ENCODE data around the gene CABP5.

Gene CABP5

DNA sequence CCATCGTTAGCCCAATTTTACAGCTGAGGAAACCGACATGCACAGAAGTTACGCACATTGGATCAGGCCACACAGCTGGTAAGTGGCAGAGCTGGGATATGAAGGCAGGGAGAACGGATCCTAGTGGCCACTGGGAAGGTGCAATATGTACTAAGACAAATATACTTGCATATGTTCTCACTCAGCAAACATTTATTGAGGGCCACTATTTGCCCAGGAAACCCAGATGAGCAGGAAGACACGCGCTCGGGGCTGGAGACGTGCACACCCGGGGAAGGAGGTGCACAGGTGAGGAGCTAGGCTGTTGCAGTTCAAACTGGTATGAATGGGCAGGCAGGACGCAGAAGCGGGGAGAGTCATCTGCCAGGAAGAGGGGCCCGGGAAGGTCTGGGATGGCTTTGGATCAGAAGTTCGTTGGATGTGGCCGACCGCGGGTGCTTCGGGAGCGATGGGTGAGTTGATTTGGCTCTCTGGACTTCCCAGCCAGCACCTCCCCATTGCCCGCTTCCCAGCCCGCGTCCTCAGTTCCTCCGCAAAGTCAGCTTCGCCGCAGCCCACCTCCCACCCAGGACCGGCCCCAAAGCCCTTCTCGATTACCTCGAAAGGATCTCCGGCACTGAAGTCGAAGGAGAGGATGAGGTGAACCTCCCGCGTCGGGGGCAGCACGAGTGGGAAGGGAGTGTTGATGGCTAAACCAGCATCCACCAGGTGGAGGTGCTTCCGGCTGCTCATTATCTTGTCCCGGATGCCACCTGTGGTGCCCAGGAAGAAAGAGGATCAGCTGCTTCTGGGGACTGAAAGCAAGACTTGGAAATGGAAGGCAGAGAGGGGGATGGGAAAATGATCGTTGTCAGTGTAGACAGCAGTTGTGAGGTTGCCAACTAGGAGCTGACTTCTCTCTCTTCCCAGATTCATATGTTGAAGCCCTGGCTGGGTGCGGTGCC lies 17.8 kb upstream of the CABP5 start:
- Histone ChIP-seq H3K4me3 (ENCODE audit: low read depth, low read length) (no peak overlapping the region), H3K27me3 (ENCODE audit: insufficient read depth, low read length) (no peaks in the 10 kb centered on the region), H3K79me2 (ENCODE audit: control insufficient read depth, insufficient read depth, low read length, unreplicated experiment) (no peaks in the 10 kb centered on the region), H3K36me3 (ENCODE audit: insufficient read depth, low read length) (no peaks in the 10 kb centered on the region), H2AFZ (ENCODE audit: low read length, unreplicated experiment) (no peak overlapping the region), H3K4me1 (ENCODE audit: control insufficient read depth, insufficient read depth, low read length, unreplicated experiment) (no peaks in the 10 kb centered on the region), H3K27ac (ENCODE audit: low read depth, low read length) (no peak overlapping the region)

DNA sequence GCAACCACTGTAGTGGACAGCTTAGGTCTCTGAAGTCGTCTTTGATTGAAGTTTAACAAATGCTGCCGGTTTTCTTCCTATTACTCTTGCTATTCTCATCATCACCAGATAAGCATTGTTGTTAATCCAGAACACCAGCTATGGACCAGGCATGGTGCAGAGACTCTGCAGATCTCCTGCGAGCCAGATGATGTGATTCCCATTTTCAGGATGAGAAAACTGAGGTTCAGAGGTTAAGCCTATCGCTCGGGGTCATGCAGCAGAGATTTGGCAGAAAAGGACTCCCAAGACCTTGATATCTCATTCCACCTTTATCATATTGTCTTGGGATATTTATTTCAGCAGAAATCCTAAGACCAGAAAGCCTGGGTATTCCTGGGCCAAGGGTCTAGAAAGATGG lies 16.5 kb upstream of the CABP5 start:
- Histone ChIP-seq H3K4me1 (ENCODE audit: control insufficient read depth, insufficient read depth, low read length, unreplicated experiment) (no peaks in the 10 kb centered on the region), H3K27me3 (ENCODE audit: insufficient read depth, low read length) (no peaks in the 10 kb centered on the region), H3K27ac (ENCODE audit: low read depth, low read length) (no peak overlapping the region)

DNA sequence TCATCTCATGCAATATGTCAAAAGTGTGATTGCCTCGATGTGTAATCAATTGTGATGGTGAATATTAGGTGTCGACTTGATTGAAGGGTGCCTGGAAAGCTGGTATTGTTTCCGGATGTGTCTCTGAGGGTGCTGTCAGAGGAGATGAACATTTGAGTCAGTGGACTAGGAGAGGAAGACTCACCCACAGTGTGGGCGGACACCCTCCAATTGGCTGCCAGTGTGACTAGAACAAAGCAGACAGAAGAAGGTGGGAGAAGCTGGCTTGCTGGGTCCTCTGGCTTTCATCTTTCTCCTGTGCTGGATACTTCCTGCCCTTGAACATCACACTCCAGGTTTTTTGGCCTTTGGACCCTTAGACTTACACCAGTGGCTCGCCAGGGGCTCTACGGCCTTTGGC lies 15.5 kb upstream of the CABP5 start:
- no peaks in the 10 kb centered on the region for H3K27me3 ChIP-seq (ENCODE audit: insufficient read depth, low read length)
- H3K4me1 ChIP-seq (ENCODE audit: control insufficient read depth, insufficient read depth, low read length, unreplicated experiment): no peaks in the 10 kb centered on the region

More for the DNA sequence above, 16.5 kb upstream of the CABP5 start:
- Histone ChIP-seq H3K36me3 (ENCODE audit: insufficient read depth, low read length) (no peaks in the 10 kb centered on the region), H2AFZ (ENCODE audit: low read length, unreplicated experiment) (no peak overlapping the region), H3K79me2 (ENCODE audit: control insufficient read depth, insufficient read depth, low read length, unreplicated experiment) (no peaks in the 10 kb centered on the region), H3K4me3 (ENCODE audit: low read depth, low read length) (no peak overlapping the region)

DNA sequence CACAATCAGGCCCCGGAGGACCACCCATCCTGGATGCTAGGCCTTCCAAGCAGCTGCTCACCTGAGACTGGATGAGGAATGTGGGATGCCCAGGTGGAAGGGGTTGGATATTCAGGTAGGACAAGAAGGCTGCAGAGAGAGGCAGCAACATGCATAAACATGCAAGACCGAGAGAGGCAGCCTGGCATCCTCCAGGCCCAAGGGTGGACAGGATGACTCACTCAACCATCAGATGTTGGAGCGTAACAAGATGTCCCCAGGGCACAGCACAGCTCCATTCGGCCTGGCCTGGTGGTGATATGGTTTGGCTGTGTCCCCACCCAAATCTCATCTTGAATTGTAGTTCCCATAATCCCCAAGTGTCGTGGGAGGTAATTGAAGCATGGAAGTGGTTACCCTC lies 10.0 kb upstream of the CABP5 start:
- no peak overlapping the region for H3K4me3 ChIP-seq (ENCODE audit: low read depth, low read length)
- no peaks in the 10 kb centered on the region for H3K79me2 ChIP-seq (ENCODE audit: control insufficient read depth, insufficient read depth, low read length, unreplicated experiment)
- H3K27ac ChIP-seq (ENCODE audit: low read depth, low read length): no peak overlapping the region
- H2AFZ ChIP-seq (ENCODE audit: low read length, unreplicated experiment): no peak overlapping the region
- no peaks in the 10 kb centered on the region for H3K4me1 ChIP-seq (ENCODE audit: control insufficient read depth, insufficient read depth, low read length, unreplicated experiment)
- no peaks in the 10 kb centered on the region for H3K36me3 ChIP-seq (ENCODE audit: insufficient read depth, low read length)
- no peaks in the 10 kb centered on the region for H3K27me3 ChIP-seq (ENCODE audit: insufficient read depth, low read length)

More for the DNA sequence above, 15.5 kb upstream of the CABP5 start:
- Histone ChIP-seq H3K4me3 (ENCODE audit: low read depth, low read length) (no peak overlapping the region), H3K36me3 (ENCODE audit: insufficient read depth, low read length) (no peaks in the 10 kb centered on the region), H3K27ac (ENCODE audit: low read depth, low read length) (no peak overlapping the region), H3K79me2 (ENCODE audit: control insufficient read depth, insufficient read depth, low read length, unreplicated experiment) (no peaks in the 10 kb centered on the region), H2AFZ (ENCODE audit: low read length, unreplicated experiment) (no peak overlapping the region)

DNA sequence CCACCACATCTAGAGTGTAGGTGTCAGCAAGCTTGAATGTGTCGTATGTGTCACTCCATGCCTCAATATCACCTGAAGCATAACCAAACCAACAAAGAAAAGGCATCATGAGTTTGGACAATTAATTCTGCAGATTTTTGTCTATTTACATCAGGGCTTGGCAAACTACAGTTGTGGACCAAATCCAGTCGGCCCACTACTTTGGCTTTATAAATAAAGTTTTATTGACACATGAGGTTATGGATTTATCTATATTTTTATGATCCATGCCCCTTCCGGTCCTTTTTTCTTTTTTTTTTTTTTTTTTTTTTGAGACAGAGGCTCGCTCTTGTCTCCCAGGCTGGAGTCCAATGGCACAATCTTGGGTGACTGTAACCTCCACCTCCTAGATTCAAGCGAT lies 9.2 kb upstream of the CABP5 start:
- no peak overlapping the region for H3K4me3 ChIP-seq (ENCODE audit: low read depth, low read length)
- H2AFZ ChIP-seq (ENCODE audit: low read length, unreplicated experiment): no peak overlapping the region
- H3K79me2 ChIP-seq (ENCODE audit: control insufficient read depth, insufficient read depth, low read length, unreplicated experiment): no peaks in the 10 kb centered on the region
- no peaks in the 10 kb centered on the region for H3K4me1 ChIP-seq (ENCODE audit: control insufficient read depth, insufficient read depth, low read length, unreplicated experiment)
- no peaks in the 10 kb centered on the region for H3K27me3 ChIP-seq (ENCODE audit: insufficient read depth, low read length)
- H3K36me3 ChIP-seq (ENCODE audit: insufficient read depth, low read length): no peaks in the 10 kb centered on the region
- H3K27ac ChIP-seq (ENCODE audit: low read depth, low read length): no peak overlapping the region

DNA sequence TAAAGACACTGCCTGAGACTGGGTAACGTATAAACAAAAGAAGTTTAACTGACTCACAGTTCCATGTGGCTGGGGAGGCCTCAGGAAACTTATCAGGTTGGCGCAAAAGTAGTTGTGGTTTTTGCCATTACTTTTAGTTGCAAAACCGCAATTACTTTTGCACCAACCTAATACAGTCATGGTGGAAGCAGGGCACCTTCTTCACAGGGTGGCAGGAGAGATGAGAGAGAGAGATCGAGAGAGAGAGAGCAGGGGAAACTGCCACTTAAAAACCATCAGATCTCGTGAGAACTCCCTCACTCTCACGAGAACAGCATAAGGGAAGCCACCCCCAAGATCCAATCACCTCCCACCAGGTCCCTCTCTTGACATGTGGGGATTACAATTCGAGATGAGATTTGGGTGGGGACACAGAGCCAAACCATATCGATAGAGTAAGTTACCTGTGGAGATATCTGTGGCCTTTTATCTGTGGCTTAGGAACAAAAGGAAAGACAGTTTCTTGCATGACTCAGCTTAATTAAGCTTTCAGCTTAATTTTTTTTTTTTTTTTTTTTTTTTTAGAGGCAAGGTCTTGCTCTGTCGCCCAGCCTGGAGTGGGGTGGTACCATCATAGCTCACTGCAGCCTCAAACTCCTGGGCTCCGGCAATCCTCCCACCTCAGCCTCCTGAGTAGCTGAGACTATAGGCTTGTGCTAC lies 7.6 kb upstream of the CABP5 start:
- no peaks in the 10 kb centered on the region for H3K79me2 ChIP-seq (ENCODE audit: control insufficient read depth, insufficient read depth, low read length, unreplicated experiment)
- H3K27me3 ChIP-seq (ENCODE audit: insufficient read depth, low read length): no peaks in the 10 kb centered on the region
- no peak overlapping the region for H2AFZ ChIP-seq (ENCODE audit: low read length, unreplicated experiment)

DNA sequence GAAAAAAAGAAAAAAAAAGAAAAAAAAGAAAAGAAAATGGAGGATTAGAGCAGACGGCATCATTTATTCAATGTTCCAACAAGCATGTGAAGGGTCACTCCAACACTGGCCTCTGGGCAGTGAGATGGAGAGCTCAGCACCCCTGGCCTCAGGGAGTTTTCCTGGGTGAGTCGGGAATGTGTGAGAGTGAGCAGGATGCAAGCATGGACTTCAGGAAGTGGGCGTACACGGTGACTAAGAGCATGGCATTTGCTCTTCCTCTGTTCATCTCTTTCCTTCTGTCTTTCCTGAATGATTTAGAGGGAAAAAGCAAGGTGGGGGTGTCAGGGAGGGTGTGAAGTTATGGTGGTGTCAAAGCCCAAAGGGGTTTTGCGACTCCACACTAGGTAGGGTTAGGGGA lies 682 bp upstream of the CABP5 start:
- no peak overlapping the region for H3K4me3 ChIP-seq (ENCODE audit: low read depth, low read length)
- 0 out of 2 replicates have a peak, but pooled peaks cover 5% of the 10 kb centered on the region for H3K27me3 ChIP-seq (ENCODE audit: insufficient read depth, low read length)
- H3K36me3 ChIP-seq (ENCODE audit: insufficient read depth, low read length): no peaks in the 10 kb centered on the region
- H2AFZ ChIP-seq (ENCODE audit: low read length, unreplicated experiment): no peak overlapping the region
- no peaks in the 10 kb centered on the region for H3K79me2 ChIP-seq (ENCODE audit: control insufficient read depth, insufficient read depth, low read length, unreplicated experiment)
- no peak overlapping the region for H3K27ac ChIP-seq (ENCODE audit: low read depth, low read length)
- H3K4me1 ChIP-seq (ENCODE audit: control insufficient read depth, insufficient read depth, low read length, unreplicated experiment): no peaks in the 10 kb centered on the region

More for the DNA sequence above, 7.6 kb upstream of the CABP5 start:
- no peak overlapping the region for H3K4me3 ChIP-seq (ENCODE audit: low read depth, low read length)
- H3K4me1 ChIP-seq (ENCODE audit: control insufficient read depth, insufficient read depth, low read length, unreplicated experiment): no peaks in the 10 kb centered on the region
- H3K36me3 ChIP-seq (ENCODE audit: insufficient read depth, low read length): no peaks in the 10 kb centered on the region
- no peak overlapping the region for H3K27ac ChIP-seq (ENCODE audit: low read depth, low read length)

DNA sequence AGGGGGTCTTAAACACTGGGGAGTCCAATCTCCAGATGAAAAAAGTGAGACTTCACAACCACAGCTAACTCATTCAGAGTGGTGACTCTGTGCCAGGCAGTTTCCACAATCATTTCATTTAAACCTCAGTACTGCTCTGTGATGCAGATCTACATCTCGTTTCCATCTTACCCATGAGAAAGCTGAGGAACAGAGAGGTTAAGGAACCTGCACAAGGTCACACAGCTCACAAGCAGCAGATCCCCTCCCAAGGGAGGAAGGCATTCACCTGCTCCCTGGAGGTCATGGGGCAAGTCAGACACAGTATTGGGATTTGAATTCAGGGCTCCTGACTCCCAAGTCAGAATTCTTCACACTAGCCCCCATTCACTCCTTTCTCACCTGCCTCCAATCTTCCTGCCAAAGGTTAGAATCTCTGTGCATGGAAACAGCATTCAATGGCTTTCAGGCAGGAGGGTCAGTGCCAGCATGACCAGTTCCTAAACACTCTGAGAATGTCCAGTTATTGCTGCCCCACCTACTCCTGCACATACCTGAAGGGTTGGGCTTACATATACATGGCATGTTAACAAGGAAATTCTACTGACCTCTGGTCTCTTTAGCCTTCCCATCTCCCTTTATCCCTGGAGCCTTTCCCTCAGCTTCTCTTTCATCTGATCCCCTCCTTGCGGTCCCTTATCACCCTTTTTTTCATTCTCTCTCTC lies 1.9 kb downstream of the CABP5 start:
- Histone ChIP-seq H2AFZ (ENCODE audit: low read length, unreplicated experiment) (no peak overlapping the region), H3K4me3 (ENCODE audit: low read depth, low read length) (no peak overlapping the region), H3K27me3 (ENCODE audit: insufficient read depth, low read length) (0 out of 2 replicates have a peak, but pooled peaks cover 5% of the 10 kb centered on the region), H3K79me2 (ENCODE audit: control insufficient read depth, insufficient read depth, low read length, unreplicated experiment) (no peaks in the 10 kb centered on the region), H3K36me3 (ENCODE audit: insufficient read depth, low read length) (no peaks in the 10 kb centered on the region), H3K27ac (ENCODE audit: low read depth, low read length) (no peak overlapping the region), H3K4me1 (ENCODE audit: control insufficient read depth, insufficient read depth, low read length, unreplicated experiment) (no peaks in the 10 kb centered on the region)

DNA sequence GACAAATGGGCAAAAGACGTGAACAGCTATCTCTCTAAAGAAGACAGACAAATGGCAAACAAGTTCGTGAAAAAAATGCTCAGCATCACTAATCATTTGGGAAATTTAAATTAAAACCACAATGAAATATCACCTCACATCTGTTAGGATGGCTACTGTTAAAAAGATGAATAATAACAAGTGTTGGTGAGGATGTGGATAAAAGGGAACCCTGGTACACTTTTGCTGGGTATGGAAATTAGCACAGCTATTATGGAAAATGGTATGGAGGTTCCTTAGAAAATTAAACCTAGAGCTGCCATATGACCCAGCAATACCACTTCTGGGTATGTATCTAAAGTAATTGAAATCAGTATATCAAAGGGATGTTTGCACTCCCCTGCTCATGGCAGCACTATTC lies 7.1 kb downstream of the CABP5 start:
- Histone ChIP-seq H3K36me3 (ENCODE audit: insufficient read depth, low read length) (no peaks in the 10 kb centered on the region), H3K4me1 (ENCODE audit: control insufficient read depth, insufficient read depth, low read length, unreplicated experiment) (no peaks in the 10 kb centered on the region), H3K79me2 (ENCODE audit: control insufficient read depth, insufficient read depth, low read length, unreplicated experiment) (no peaks in the 10 kb centered on the region), H3K27me3 (ENCODE audit: insufficient read depth, low read length) (peaks cover 10% of the 10 kb centered on the region; the same call in 1 of the 2 replicates), H2AFZ (ENCODE audit: low read length, unreplicated experiment) (no peak overlapping the region), H3K27ac (ENCODE audit: low read depth, low read length) (no peak overlapping the region), H3K4me3 (ENCODE audit: low read depth, low read length) (no peak overlapping the region)

DNA sequence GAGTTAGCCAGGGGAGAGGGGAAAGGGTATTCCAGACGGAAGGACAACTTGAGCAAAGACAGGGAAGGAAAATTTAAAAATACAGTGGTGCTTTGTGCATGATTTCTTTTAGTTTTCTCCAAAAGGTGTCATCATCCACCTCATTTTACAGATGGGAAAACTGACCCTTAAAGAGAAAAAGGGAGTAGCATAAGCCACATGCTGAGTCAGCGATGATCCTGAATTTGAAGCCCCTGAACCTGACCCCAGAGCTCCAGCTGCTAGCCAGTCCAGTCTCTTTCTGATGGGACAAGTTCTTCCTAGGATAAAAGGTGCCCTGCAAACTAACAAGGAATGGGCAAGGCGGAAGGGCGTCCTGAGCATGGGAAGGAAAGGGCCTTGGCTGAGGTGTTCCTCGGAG lies 10.3 kb downstream of the CABP5 start:
- Histone ChIP-seq H3K27ac (ENCODE audit: low read depth, low read length) (no peak overlapping the region), H2AFZ (ENCODE audit: low read length, unreplicated experiment) (no peak overlapping the region), H3K79me2 (ENCODE audit: control insufficient read depth, insufficient read depth, low read length, unreplicated experiment) (no peaks in the 10 kb centered on the region), H3K36me3 (ENCODE audit: insufficient read depth, low read length) (no peaks in the 10 kb centered on the region), H3K4me1 (ENCODE audit: control insufficient read depth, insufficient read depth, low read length, unreplicated experiment) (no peaks in the 10 kb centered on the region), H3K27me3 (ENCODE audit: insufficient read depth, low read length) (peaks cover 11% of the 10 kb centered on the region), H3K4me3 (ENCODE audit: low read depth, low read length) (no peak overlapping the region)

All from ACC112 (cell line).